ENCODE data around the gene ADAD1.

GRCh38 chr4:122431351-122431750, 52.5 kb downstream of the ADAD1 start:
- TF ChIP-seq CTCF (IDR thresholded peaks at IDR 0.05) (no peak), POLR2A (IDR thresholded peaks at IDR 0.05) (no peak)

Data from adrenal gland (tissue), 5 donors.